Right renal pelvis (tissue), 4 donors: ENCODE data around the gene SLC22A7. TPM values are rescaled to one million over a fixed set of nuclear protein-coding genes. Genes with fewer than 3 reads are reported as not detected.
"Not testable (repeated sequence)": the region's sequence is repeated elsewhere in the genome, so short reads cannot be mapped to it uniquely, and the experiment has no call there.

ENCODE experiments used
- DNase-seq, 4 donors: peaks; one replicate each; pipeline ENCODE4 v3.0.0-alpha.2; 2013; ENCODE audit warnings: low read depth in 4 of 4, low spot score in 3 of 4, missing footprints in 1 of 4
- polyA plus RNA-seq, 4 donors: library from polyadenylated mRNA; unstranded; fragments of 120-200 nt; gene quantifications; one replicate each; pipeline ENCODE4 v1.2.1, GENCODE V29; 2013; ENCODE audit not compliant: insufficient read length in 4 of 4

Gene SLC22A7
- polyA plus RNA-seq, 4 donors = 0.24 to 2.5 (median 0.86) TPM

DNA sequence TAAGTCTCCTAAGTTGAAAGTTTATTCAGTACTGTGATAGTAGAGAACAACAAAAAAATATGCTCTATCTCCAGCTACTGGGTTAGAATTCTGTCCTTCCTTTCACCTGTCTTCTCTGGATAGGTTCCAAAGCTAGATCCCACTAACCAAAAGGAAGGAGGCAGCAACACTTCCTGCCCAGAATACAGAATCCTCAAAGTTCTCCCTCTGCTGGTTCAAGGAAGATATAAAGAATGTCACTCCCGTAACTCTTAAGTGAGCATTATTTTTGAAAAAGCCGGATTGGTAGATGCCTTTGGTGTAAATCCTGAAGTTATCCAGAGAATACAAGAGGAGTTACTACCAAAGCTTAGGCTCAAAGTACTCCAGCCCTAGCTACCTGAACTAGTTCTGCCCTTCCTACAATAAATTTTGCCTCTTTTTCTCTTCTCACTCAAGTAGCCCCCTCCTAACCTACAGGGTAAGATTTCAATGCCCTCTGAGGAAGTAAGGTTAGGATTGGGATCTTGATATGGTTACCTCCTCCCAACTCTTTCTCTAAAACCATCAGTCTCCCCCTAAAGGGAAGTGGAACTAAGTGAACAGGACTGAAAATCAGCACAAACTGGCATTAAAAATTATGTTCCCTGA lies 36.5 kb downstream of the SLC22A7 start:
- peak; percentile 26 to 49 (median 40) for DNase-seq

DNA sequence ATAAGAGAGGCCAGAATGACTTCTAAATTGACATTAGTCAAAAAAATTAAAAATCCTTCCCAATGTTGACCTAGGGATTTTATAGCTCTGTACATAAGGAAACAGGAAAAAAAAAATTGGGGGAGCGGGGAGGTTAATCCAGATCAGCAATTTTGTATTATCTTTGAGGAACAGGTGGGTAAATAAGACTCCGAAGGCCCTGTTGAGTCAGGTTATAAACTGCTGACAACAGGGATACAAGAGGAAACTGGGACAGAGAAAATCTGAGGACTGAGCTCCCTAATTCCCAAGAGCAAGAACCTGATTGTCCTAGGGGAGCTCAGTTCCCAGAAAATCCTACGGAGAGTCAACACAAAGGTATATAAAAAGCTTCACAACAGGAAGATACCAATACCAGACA lies 37.4 kb downstream of the SLC22A7 start:
- no peak for DNase-seq

DNA sequence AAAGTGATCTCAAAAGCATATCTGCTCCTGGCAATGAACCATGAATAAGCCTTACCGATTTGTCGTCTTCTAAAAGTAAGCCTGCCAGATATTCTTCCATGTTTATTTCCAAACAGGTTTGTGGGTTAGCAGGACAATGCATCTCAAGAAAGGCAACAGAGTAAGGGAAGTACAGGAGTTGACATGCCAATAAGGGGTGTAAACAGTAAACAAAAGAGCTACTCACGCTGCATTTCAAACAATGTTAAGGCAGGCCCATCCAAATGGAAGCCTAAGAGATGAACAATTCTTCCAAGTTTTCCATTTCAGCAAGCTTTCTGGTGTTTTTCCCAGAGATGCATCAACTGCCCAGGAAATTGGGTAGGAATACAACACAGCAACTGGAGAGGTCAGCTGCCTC lies 38.3 kb downstream of the SLC22A7 start:
- no peak for DNase-seq

DNA sequence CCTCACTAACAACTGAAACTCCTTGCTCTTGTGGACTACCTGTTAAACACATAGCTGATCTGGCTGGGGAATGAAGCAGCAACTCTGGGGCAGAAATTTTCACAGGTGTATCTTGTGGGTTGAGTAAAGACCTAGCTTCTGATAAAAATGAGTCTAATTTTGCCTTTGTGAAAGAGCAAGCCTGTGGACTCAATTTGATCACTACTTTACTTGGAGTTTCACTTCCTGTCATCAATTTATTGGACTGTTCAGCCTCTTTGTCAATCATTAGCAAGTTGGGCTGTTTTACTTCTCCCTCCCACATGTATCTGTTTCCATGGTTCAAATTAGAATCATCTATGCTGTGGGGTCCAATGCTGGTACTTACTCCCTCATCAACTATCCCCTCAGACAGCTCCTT lies 40.2 kb downstream of the SLC22A7 start:
- no peak for DNase-seq

DNA sequence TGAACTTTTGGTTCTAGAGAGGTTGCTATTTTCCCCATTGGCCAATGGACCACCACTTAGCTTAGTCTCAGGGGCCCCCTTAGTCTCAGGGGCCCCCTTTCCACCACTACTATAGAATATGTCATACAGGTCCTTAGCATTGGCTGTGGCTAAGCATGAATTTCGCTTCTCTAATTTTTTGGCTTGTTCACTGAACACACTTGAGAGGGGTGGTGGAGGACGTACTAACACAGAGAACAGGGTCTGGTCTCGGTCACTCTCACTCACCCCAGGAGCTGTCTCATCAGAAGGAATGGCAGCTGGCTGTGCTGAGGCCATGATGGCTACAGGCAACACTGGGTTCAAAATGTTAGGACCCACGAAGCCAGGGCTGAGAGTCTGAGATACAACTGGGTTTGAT lies 41.1 kb downstream of the SLC22A7 start:
- no peak for DNase-seq

DNA sequence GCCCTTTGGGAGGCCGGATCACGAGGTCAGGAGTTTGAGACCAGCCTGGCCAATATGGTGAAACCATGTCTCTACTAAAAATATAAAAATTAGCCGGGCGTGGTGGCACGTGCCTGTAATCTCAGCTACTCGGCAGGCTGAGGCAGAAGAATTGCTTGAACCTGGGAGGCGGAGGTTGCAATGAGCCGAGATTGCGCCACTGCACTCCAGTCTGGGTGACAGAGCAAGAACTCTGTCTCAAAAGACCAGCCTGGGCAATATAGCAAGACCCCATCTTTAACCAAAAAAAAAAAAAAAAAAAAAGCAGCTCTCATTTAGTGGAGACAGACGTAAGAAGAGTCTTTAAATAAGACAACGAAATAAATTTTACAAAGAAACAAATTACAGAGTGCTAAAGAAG lies 48.2 kb downstream of the SLC22A7 start:
- not testable (repeated sequence) for DNase-seq

DNA sequence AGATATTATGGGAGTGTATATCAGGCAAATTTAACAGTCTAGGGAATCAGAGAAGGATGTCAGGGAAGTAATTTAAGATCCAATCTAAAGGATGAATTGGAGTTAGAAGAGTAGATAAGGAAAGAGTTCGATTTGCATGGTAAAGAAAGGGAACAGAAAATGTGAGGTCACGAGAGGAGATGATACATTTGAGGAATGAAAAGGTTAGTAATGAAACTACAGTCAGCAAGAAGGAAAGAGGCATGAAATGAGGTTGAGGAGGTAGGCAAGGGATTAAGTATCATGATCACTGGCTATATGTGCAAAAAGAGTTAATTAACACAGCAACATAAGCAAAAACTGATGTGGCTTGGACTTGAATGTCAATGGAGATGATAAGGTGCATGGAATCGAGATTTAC lies 49.0 kb downstream of the SLC22A7 start:
- DNase-seq = no peak

DNA sequence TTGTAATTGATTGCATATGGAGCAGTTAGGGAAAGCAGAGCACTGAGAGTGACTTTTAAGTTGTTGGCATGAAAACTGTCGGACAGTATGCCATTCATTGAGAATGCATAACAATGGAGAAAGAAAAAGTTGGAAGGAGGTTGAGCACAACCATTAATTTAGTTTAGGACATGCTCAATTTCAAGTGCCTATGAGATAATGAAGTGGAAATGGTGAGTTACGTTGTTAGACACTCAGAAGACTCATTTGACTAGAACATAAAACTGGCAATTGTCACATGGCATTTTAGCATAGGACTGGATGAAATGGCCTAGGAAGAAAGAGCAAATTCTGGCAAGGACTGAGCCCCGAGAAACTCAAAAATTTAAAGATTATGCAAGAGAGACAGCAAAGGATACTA lies 49.4 kb downstream of the SLC22A7 start:
- DNase-seq = no peak

DNA sequence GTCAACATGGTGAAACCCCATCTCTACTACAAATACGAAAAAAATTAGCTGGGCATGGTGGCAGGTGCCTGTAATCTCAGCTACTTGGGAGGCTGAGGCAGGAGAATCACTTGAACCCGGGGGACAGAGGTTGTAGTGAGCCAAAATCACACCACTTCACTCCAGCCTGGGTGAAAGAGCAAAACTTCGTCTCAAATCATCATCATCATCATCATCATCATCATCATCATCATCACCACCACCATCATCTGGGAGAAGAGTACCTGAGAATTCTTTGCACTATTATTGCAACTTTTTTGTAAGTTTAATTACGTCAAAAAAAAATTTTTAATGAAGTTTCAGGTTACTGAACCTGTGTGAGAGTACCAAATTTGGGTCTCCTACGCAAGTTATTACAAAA lies 53.9 kb downstream of the SLC22A7 start:
- DNase-seq = not testable (repeated sequence)

Other genes starting within 250 kb of the SLC22A7 start
- 10 to 100 TPM; 49.4 to 56.9 (median 50.7) TPM for gene CUL7, start 244.4 kb upstream of the SLC22A7 start, polyA plus RNA-seq
- 10 to 100 TPM; 60.4 to 71.6 (median 62.7) TPM for gene MRPL2, start 238.8 kb upstream of the SLC22A7 start, polyA plus RNA-seq
- gene KLC4, start 238.6 kb upstream of the SLC22A7 start, polyA plus RNA-seq = 10 to 100 TPM; 46.2 to 60.0 (median 53.8) TPM
- gene PTK7, start 221.9 kb upstream of the SLC22A7 start, polyA plus RNA-seq = 100 to 1,000 TPM; 234 to 249 (median 244) TPM
- gene SRF, start 127.0 kb upstream of the SLC22A7 start, polyA plus RNA-seq = 10 to 100 TPM; 31.3 to 33.1 (median 31.5) TPM
- 10 to 100 TPM; 29.7 to 35.3 (median 32.5) TPM for gene CUL9, start 116.1 kb upstream of the SLC22A7 start, polyA plus RNA-seq
- 100 to 1,000 TPM in 1 of 4 donors, 10 to 100 TPM in 3; 52.9 to 104 (median 59.9) TPM for gene DNPH1, start 68.8 kb upstream of the SLC22A7 start, polyA plus RNA-seq
- under 1 TPM; 0.25 to 0.39 (median 0.28) TPM for gene TTBK1, start 54.8 kb upstream of the SLC22A7 start, polyA plus RNA-seq
- 1 to 10 TPM; 2.2 to 3.9 (median 3.7) TPM for gene CRIP3, start 10.6 kb downstream of the SLC22A7 start, polyA plus RNA-seq
- gene ZNF318, start 71.4 kb downstream of the SLC22A7 start, polyA plus RNA-seq = 10 to 100 TPM; 22.1 to 29.4 (median 28.1) TPM
- 10 to 100 TPM; 20.1 to 21.3 (median 20.9) TPM for gene ABCC10, start 129.3 kb downstream of the SLC22A7 start, polyA plus RNA-seq
- gene DLK2, start 157.3 kb downstream of the SLC22A7 start, polyA plus RNA-seq = 1 to 10 TPM in 2 of 4 donors, under 1 TPM in 2; 0.87 to 1.4 (median 1.1) TPM
- gene TJAP1, start 179.3 kb downstream of the SLC22A7 start, polyA plus RNA-seq = 10 to 100 TPM; 27.4 to 35.7 (median 32.0) TPM
- gene LRRC73, start 212.1 kb downstream of the SLC22A7 start, polyA plus RNA-seq = 1 to 10 TPM in 3 of 4 donors, under 1 TPM in 1; 0.98 to 1.9 (median 1.0) TPM
- 100 to 1,000 TPM; 146 to 162 (median 153) TPM for gene YIPF3, start 218.7 kb downstream of the SLC22A7 start, polyA plus RNA-seq
- 10 to 100 TPM; 37.3 to 45.1 (median 39.0) TPM for gene POLR1C, start 218.8 kb downstream of the SLC22A7 start, polyA plus RNA-seq